Neuronal stem cell (in vitro differentiated cells): ENCODE measurements around the gene RAB6B.

Experiments used
- DNase-seq: peaks from one replicate; pipeline ENCODE4 v3.0.0-alpha.2; 2013; ENCODE audit warnings: low spot score
- H2AFZ ChIP-seq: one replicate; pipeline ENCODE4 v1.6.1; 2013; ENCODE audit warnings: mild to moderate bottlenecking, low read length, inconsistent platforms
- H2AK5ac ChIP-seq: 2 replicates; pipeline ENCODE4 v1.6.1; 2013; ENCODE audit warnings: low read depth, mild to moderate bottlenecking, inconsistent platforms, low read length, moderate library complexity, mixed read lengths
- H2BK120ac ChIP-seq: 2 replicates; pipeline ENCODE4 v1.6.1; 2013; ENCODE audit warnings: low read depth, mild to moderate bottlenecking, inconsistent platforms, low read length, moderate library complexity, mixed read lengths
- H2BK12ac ChIP-seq: one replicate; pipeline ENCODE4 v1.6.1; 2013; ENCODE audit warnings: low read length, inconsistent platforms
- H2BK15ac ChIP-seq: 2 replicates; pipeline ENCODE4 v1.6.1; 2013; ENCODE audit warnings: mild to moderate bottlenecking, low read length, inconsistent platforms, mixed read lengths
- H2BK5ac ChIP-seq: one replicate; pipeline ENCODE4 v1.6.1; 2013; ENCODE audit warnings: inconsistent platforms, mild to moderate bottlenecking, low read length, moderate library complexity
- H3K14ac ChIP-seq: one replicate; pipeline ENCODE4 v1.6.1; 2013; ENCODE audit warnings: low read length, inconsistent platforms
- H3K18ac ChIP-seq: 2 replicates; pipeline ENCODE4 v1.6.1; 2013; ENCODE audit warnings: low read length, inconsistent platforms
- H3K23ac ChIP-seq: 2 replicates; pipeline ENCODE4 v1.6.1; 2013; ENCODE audit warnings: low read depth, mild to moderate bottlenecking, mixed read lengths, low read length, inconsistent platforms; ENCODE audit not compliant: poor library complexity
- H3K27ac ChIP-seq: replicated peaks from 3 replicates; pipeline ENCODE4 v1.5.1; 2013; ENCODE audit warnings: low read length, inconsistent platforms
- H3K27me3 ChIP-seq, 3 experiments: 2 replicates each; pipeline ENCODE4 v1.6.1; 2013; ENCODE audit warnings: low read length in 3 of 3, mild to moderate bottlenecking in 2 of 3, inconsistent platforms in 1 of 3, low read depth in 1 of 3, mixed read lengths in 1 of 3, moderate library complexity in 1 of 3; ENCODE audit not compliant: control insufficient read depth in 3 of 3, insufficient read depth in 3 of 3
- H3K36me3 ChIP-seq, 2 donors: replicated peaks in 1 of 2; 2 replicates each; pipeline ENCODE4 v1.6.1; 2013; ENCODE audit warnings: low read length in 2 of 2; ENCODE audit not compliant: control insufficient read depth in 2 of 2, insufficient read depth in 2 of 2
- H3K4ac ChIP-seq: 2 replicates; pipeline ENCODE4 v1.6.1; 2013; ENCODE audit warnings: inconsistent platforms, mild to moderate bottlenecking, low read length, moderate library complexity
- H3K4me1 ChIP-seq, 2 donors: 1 replicate in 1 of 2; 2 replicates in 1 of 2; pipeline ENCODE4 v1.6.1; 2013; ENCODE audit warnings: low read length in 2 of 2, low read depth in 1 of 2; ENCODE audit not compliant: control insufficient read depth in 2 of 2, insufficient read depth in 1 of 2
- H3K4me2 ChIP-seq: one replicate; pipeline ENCODE4 v1.6.1; 2013; ENCODE audit warnings: mild to moderate bottlenecking, low read length, inconsistent platforms; ENCODE audit not compliant: insufficient read depth, poor library complexity, severe bottlenecking
- H3K4me3 ChIP-seq, 2 donors: 2 replicates each; pipeline ENCODE4 v1.5.1; 2013; ENCODE audit warnings: low read length in 2 of 2, mild to moderate bottlenecking in 2 of 2, inconsistent platforms in 1 of 2, moderate library complexity in 1 of 2
- H3K79me1 ChIP-seq: one replicate; pipeline ENCODE4 v1.6.1; 2013; ENCODE audit warnings: low read depth, mild to moderate bottlenecking, inconsistent platforms, low read length, moderate library complexity
- H3K9ac ChIP-seq: one replicate; pipeline ENCODE4 v1.6.1; 2013; ENCODE audit warnings: mild to moderate bottlenecking, low read depth, low read length, inconsistent platforms; ENCODE audit not compliant: poor library complexity
- H3K9me3 ChIP-seq, 2 donors: replicated peaks in 1 of 2; 2 replicates each; pipeline versions ENCODE3 to v1.6.1; 2013; ENCODE audit warnings: low read length in 2 of 2, mild to moderate bottlenecking in 2 of 2, inconsistent platforms in 1 of 2, low read depth in 1 of 2, mixed read lengths in 1 of 2, moderate library complexity in 1 of 2; ENCODE audit not compliant: control insufficient read depth in 2 of 2, insufficient read depth in 1 of 2
- H4K8ac ChIP-seq: one replicate; pipeline ENCODE4 v1.6.1; 2013; ENCODE audit warnings: low read depth, mild to moderate bottlenecking, inconsistent platforms, low read length, moderate library complexity
- H4K91ac ChIP-seq: one replicate; pipeline ENCODE4 v1.6.1; 2013; ENCODE audit warnings: low read length, low read depth, mild to moderate bottlenecking, inconsistent platforms; ENCODE audit not compliant: poor library complexity
- WGBS, 2 donors: extraction: QIAGEN DNeasy Blood & Tissue Kit; methylation state at CpG; one replicate each; pipeline ENCODE4 v1.1.7; 2013; ENCODE audit warnings: missing lambda C conversion rate in 2 of 2, mixed read lengths in 1 of 2; ENCODE audit not compliant: insufficient read length in 2 of 2, insufficient replicate concordance in 1 of 2; ENCODE audit errors: extremely low coverage in 2 of 2; 5-methylcytosine and 5-hydroxymethylcytosine counted together

RAB6B gene

DNA sequence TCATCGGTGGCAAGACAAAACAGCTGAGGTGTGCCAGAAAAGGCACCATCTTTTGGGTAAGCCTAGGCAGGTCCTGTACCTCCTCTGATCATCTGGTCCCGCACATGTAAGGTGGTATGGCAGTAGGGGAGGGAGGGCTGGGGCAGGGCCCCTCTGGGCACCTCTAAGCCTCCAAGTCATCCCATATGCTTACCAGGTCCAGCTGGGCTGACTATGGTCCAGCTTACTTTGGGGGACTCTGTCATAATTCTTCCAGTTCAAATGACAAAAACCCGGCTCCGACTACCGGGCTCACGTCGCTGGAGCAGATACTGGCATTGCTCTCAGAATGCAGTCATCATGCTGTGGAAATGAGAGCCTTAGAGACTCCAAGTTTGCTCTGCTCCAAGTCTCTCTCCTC, 1.9 kb upstream of the RAB6B start:
- no peak overlapping the region for H2BK15ac ChIP-seq
- peaks cover 0 to 2% of the 10 kb centered on the region in 2 donors for H3K9me3 ChIP-seq
- peaks cover 0 to 11% of the 10 kb centered on the region in 2 donors for H3K4me1 ChIP-seq
- no peak overlapping the region for H3K27ac ChIP-seq
- no peak overlapping the region for H2BK5ac ChIP-seq
- no peak overlapping the region for H2BK120ac ChIP-seq
- H3K4me3 ChIP-seq, result no peak overlapping the region
- H3K18ac ChIP-seq, result no peak overlapping the region
- peaks cover 0 to 49% (median 15%) of the 10 kb centered on the region in 3 experiments for H3K27me3 ChIP-seq
- H3K36me3 ChIP-seq, result no peaks in the 10 kb centered on the region
- WGBS, 2 donors, result no CpG with 5 or more reads among the region's 7 CpGs
- no peak overlapping the region for H3K4me2 ChIP-seq
- H3K14ac ChIP-seq, result no peak overlapping the region
- H4K91ac ChIP-seq, result no peak overlapping the region
- H2AK5ac ChIP-seq, result no peak overlapping the region
- no peak overlapping the region for H3K9ac ChIP-seq
- no peak for DNase-seq
- H3K23ac ChIP-seq, result no peak overlapping the region
- no peak overlapping the region for H4K8ac ChIP-seq
- H2AFZ ChIP-seq, result no peak overlapping the region
- H3K79me1 ChIP-seq, result no peaks in the 10 kb centered on the region
- H2BK12ac ChIP-seq, result no peak overlapping the region
- H3K4ac ChIP-seq, result no peak overlapping the region

DNA sequence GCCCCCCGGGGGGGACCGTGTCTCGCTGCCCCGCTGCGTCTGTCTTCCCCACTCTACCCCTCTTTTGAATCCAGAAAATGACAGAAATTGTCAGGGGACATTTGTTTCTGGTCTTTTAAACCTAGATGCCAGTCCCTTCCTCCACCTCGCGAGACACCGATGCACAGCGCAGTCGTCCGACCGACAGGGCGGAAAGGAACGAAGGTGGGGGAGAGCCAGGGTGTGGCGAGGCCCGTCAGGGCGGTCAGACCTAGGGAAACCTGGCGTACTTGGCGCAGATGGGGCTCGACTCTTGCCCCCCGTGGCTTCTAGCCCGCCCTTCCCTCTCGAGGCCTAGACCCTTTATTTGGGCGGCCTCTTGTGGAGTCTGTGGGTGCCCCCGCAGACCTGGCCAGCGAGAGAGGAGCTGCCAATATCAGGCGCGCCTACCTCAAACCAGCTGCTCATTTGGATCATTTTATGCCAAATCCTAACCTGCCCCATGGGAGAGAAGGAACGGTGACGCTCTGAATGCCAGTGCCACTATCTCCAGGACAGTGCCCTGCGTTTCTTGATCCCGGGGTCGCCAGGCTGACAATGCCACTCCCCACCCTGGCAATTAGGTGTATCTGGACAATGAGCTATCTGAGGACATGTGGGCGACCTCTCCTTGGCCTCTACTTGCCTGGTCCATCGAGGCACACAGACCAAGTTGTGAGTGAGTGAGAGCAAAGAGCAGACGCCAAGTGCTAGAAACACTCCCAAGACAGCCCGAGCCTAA, 500 bp upstream of the RAB6B start:
- Histone ChIP-seq H3K18ac (peak overlapping the region; percentile 82), H3K9me3 (peaks cover 0 to 2% of the 10 kb centered on the region in 2 donors), H3K4me2 (peak overlapping the region; percentile 87), H4K91ac (no peak overlapping the region), H3K23ac (no peak overlapping the region), H3K9ac (peak overlapping the region; percentile 85), H3K27me3 (peaks cover 0 to 63% (median 15%) of the 10 kb centered on the region in 3 experiments), H3K4ac (no peak overlapping the region), H3K27ac (no peak overlapping the region), H2BK12ac (peak overlapping the region; percentile 11), H2BK5ac (no peak overlapping the region), H2AFZ (peak overlapping the region; percentile 96), H3K4me1 (peaks cover 0 to 23% of the 10 kb centered on the region in 2 donors), H3K79me1 (no peaks in the 10 kb centered on the region), H3K36me3 (no peaks in the 10 kb centered on the region), H2AK5ac (no peak overlapping the region), H3K14ac (peak overlapping the region; percentile 21), H3K4me3 (peak overlapping the region; percentile 54 to 90), H2BK15ac (peak overlapping the region; percentile 60), H4K8ac (peak overlapping the region; percentile 75), H2BK120ac (peak overlapping the region; percentile 28)
- no CpG with 5 or more reads among the region's 37 CpGs for WGBS, 2 donors
- no peak for DNase-seq

DNA sequence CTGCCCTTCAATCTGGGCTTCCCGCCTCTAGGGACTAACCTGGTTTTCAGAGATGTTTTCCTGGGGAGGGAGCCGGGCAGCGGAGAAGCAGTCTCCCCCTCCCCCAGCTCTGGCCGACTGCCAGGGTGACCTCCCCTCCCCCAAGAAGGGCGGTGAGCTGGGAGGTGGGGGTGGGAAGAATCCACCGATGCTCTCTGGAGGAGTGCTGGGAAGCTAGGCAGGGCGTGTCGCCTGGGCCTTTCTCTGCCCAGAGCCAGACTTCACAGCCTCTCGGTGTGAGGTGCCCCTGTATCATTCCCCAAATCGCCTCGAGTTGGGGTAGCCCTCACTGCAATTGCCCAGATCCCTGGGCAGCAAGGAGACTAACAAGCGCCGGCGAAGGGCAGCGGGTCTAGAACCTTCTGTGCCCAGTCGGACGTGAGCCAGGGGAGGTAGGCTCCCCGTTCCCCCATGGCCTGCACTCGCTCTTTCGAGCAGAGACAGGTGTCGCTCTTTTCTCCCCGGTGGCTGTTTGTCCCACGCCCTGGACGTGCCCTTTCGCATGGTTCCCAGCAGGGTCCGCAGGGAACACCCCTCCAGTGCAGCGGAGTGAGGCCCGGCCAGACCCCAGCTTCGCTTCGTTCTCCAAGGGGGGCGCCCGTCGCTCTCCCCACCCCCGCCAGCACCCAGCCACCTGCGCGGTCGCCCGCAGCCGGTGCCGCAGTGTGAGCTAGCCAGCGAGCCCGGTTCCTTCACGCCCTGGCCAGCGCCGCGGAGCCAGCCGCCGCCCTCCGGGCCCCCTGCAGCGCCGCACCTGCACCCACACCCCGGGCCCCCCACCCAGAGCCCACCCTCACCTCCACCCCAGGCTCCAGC, 1.1 kb downstream of the RAB6B start:
- H3K27me3 ChIP-seq, result peaks cover 0 to 67% (median 15%) of the 10 kb centered on the region in 3 experiments

More for the DNA sequence above, 1.1 kb downstream of the RAB6B start:
- DNase-seq, result no peak
- peak overlapping the region; percentile 14 for H2BK5ac ChIP-seq
- no peak overlapping the region for H2BK12ac ChIP-seq
- peak overlapping the region; percentile 85 for H3K9ac ChIP-seq
- peak overlapping the region; percentile 17 for H3K14ac ChIP-seq
- H3K4me3 ChIP-seq, result peak overlapping the region in 1 of 2 donors; percentile 81
- H2BK15ac ChIP-seq, result peak overlapping the region; percentile 2
- no peaks in the 10 kb centered on the region for H3K79me1 ChIP-seq
- H4K91ac ChIP-seq, result no peak overlapping the region
- no peak overlapping the region for H3K27ac ChIP-seq
- no peak overlapping the region for H3K4ac ChIP-seq
- H3K18ac ChIP-seq, result peak overlapping the region; percentile 93
- peaks cover 0 to 2% of the 10 kb centered on the region in 2 donors for H3K9me3 ChIP-seq
- peak overlapping the region; percentile 59 for H3K23ac ChIP-seq
- H2AFZ ChIP-seq, result peak overlapping the region; percentile 67
- WGBS, 2 donors, result no CpG with 5 or more reads among the region's 52 CpGs
- peaks cover 0 to 27% of the 10 kb centered on the region in 2 donors for H3K4me1 ChIP-seq
- no peak overlapping the region for H4K8ac ChIP-seq
- peak overlapping the region; percentile 23 for H2AK5ac ChIP-seq
- no peaks in the 10 kb centered on the region for H3K36me3 ChIP-seq
- no peak overlapping the region for H2BK120ac ChIP-seq
- peak overlapping the region; percentile 87 for H3K4me2 ChIP-seq
